Measurements from ENCODE around the gene XKR7. TPM values are rescaled to one million over a fixed set of nuclear protein-coding genes. Genes with fewer than 3 reads are reported as not detected.

The XKR7 gene
- total and polyA plus RNA-seq, 10 of the 15 experiments (the other 5 are each of a cell fraction or from before 2014, with no cell fraction given), result not detected

DNA sequence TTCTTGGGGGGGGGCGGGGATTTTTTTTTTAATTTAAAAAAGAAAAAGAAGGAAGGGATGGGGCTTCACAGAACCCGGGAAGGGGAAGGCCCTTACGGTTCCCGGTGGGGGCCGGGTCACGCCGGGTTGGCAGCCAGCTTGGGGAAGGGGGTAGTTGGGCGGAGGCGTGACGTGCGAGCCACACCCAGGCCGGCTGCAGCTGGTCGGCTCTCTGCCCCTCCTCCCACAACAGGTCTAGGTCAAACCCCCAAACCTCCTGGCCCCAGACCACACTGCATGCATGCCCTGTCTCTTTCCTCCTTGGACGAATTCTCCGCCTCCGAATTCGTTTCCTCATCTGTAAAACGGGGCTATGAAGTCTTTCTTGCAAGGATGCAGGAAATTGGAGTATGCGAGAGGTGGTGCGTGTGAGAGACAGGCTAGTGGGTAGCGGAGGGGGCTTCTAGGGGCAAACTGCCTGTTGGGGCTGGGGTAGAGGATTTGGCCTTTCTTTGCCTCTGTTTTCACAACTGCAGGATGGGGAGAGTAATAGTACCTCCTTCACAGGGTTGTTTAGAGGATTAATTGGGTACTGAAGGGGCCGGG is 84.9 kb downstream of the XKR7 start (continued):
- TF ChIP-seq MLLT1 (IDR thresholded peaks at IDR 0.05) (no peak), CHD2 (IDR thresholded peaks at IDR 0.05; ENCODE audit: borderline replicate concordance, low read depth, low read length) (peak; percentile 73; the same call in 1 of the 2 replicates), RFX5 (IDR thresholded peaks at IDR 0.05; ENCODE audit: low read depth, low read length) (no peak), SUPT20H (IDR thresholded peaks at IDR 0.05; ENCODE audit: borderline replicate concordance, control insufficient read depth, low read depth, low read length) (no peak), FOS (IDR thresholded peaks at IDR 0.05; ENCODE audit: borderline replicate concordance, extremely low read depth, insufficient read length) (no peak), ATF7 (IDR thresholded peaks at IDR 0.05; ENCODE audit: low read depth) (no peak), MTA2 (IDR thresholded peaks at IDR 0.05; ENCODE audit: low read depth) (peak; percentile 33; the same call in 1 of the 2 replicates), BRCA1 (IDR thresholded peaks at IDR 0.05; ENCODE audit: low read depth, low read length) (no peak), ZNF384 (IDR thresholded peaks at IDR 0.05; ENCODE audit: borderline replicate concordance, low read depth, low read length) (no peak), BMI1 (IDR thresholded peaks at IDR 0.05; ENCODE audit: borderline replicate concordance) (peak; percentile 20; the same call in 1 of the 2 replicates), BCL11A (IDR thresholded peaks at IDR 0.05; ENCODE audit: low read depth, low read length) (no peak), TCF3 (IDR thresholded peaks at IDR 0.05; ENCODE audit: borderline replicate concordance, insufficient read depth, low read depth, low read length) (peak; percentile 83), SIX5 (IDR thresholded peaks at IDR 0.05; ENCODE audit: low read depth, low read length, severe bottlenecking) (no peak), EED (IDR thresholded peaks at IDR 0.05; ENCODE audit: low read depth) (0 out of 2 replicates have a peak, but pooled peaks have one; percentile 18), TBL1XR1 (IDR thresholded peaks at IDR 0.05; ENCODE audit: low read depth, low read length) (no peak), CBX3 (IDR thresholded peaks at IDR 0.05; ENCODE audit: borderline replicate concordance, low read depth) (no peak), MXI1 (IDR thresholded peaks at IDR 0.05; ENCODE audit: low read depth, low read length) (no peak), MEF2B (IDR thresholded peaks at IDR 0.05; ENCODE audit: partially characterized antibody, poor library complexity, severe bottlenecking) (peak; percentile 38), NBN (IDR thresholded peaks at IDR 0.05) (0 out of 2 replicates have a peak, but pooled peaks have one; percentile 46), NFIC (IDR thresholded peaks at IDR 0.05; ENCODE audit: low read depth, low read length) (no peak), SMAD1 (IDR thresholded peaks at IDR 0.05; ENCODE audit: low read depth, partially characterized antibody) (peak; percentile 27), HCFC1 (IDR thresholded peaks at IDR 0.05; ENCODE audit: low read length) (no peak), NR2F1 (conservative IDR thresholded peaks at IDR 0.05) (peak; percentile 93), NKRF (conservative IDR thresholded peaks at IDR 0.05) (no peak), E2F4 (IDR thresholded peaks at IDR 0.05; ENCODE audit: low read depth, low read length) (no peak), SRF (IDR thresholded peaks at IDR 0.05; ENCODE audit: low read depth in 2 of 2, low read length in 2 of 2) (no peak), BACH1 (IDR thresholded peaks at IDR 0.05; ENCODE audit: borderline replicate concordance) (0 out of 2 replicates have a peak, but pooled peaks have one; percentile 15)
- TF ChIP-seq, protein P1, sequence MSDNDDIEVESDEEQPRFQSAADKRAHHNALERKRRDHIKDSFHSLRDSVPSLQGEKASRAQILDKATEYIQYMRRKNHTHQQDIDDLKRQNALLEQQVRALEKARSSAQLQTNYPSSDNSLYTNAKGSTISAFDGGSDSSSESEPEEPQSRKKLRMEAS (IDR thresholded peaks at IDR 0.05; ENCODE audit: low read depth, low read length), result no peak

All from GM12878 (cell line).